Superior temporal gyrus (tissue), 1 donor: ENCODE data around the gene MYLK3.

ENCODE experiments used
- DNase-seq: peaks from one replicate; pipeline ENCODE4 v3.0.0-alpha.2; 2016; ENCODE audit errors: extremely low spot score

The MYLK3 gene

GRCh38 chr16:46757339-46758050 is 9.4 kb upstream of the MYLK3 start:
- no peak for DNase-seq

GRCh38 chr16:46756772-46757171 is 8.6 kb upstream of the MYLK3 start:
- DNase-seq: no peak

GRCh38 chr16:46753015-46753414 is 4.9 kb upstream of the MYLK3 start:
- no peak for DNase-seq

- no peak for DNase-seq
Measured at GRCh38 chr16:46751381-46751780, 3.2 kb upstream of the MYLK3 start.

GRCh38 chr16:46748775-46749705 is 896 bp upstream of the MYLK3 start:
- no peak for DNase-seq

- no peak for DNase-seq
Measured at GRCh38 chr16:46746821-46747776, 1.0 kb downstream of the MYLK3 start.

- DNase-seq: no peak
Measured at GRCh38 chr16:46745617-46746016, 2.5 kb downstream of the MYLK3 start.

GRCh38 chr16:46743232-46743719 is 4.9 kb downstream of the MYLK3 start:
- peak; percentile 11 for DNase-seq

- no peak for DNase-seq
Measured at GRCh38 chr16:46739934-46740333, 8.2 kb downstream of the MYLK3 start.

- no peak for DNase-seq
Measured at GRCh38 chr16:46737621-46738214, 10.4 kb downstream of the MYLK3 start.

GRCh38 chr16:46736695-46737094 is 11.4 kb downstream of the MYLK3 start:
- DNase-seq: no peak

GRCh38 chr16:46733319-46733830 is 14.8 kb downstream of the MYLK3 start:
- no peak for DNase-seq

GRCh38 chr16:46732561-46732960 is 15.6 kb downstream of the MYLK3 start:
- no peak for DNase-seq

GRCh38 chr16:46731691-46732555 is 16.2 kb downstream of the MYLK3 start:
- DNase-seq: no peak

GRCh38 chr16:46730801-46731690 is 17.1 kb downstream of the MYLK3 start:
- DNase-seq: no peak

- no peak for DNase-seq
Measured at GRCh38 chr16:46730126-46730525, 18.0 kb downstream of the MYLK3 start.

GRCh38 chr16:46729326-46729995 is 18.7 kb downstream of the MYLK3 start:
- no peak for DNase-seq

GRCh38 chr16:46728806-46729205 is 19.3 kb downstream of the MYLK3 start:
- no peak for DNase-seq
